ENCODE data around the gene NOL4L.

NOL4L gene

GRCh38 chr20:32560989-32561830, 23.9 kb downstream of the NOL4L start:
- no peak for DNase-seq (ENCODE audit: low spot score)

GRCh38 chr20:32560482-32560988, 24.6 kb downstream of the NOL4L start:
- DNase-seq (ENCODE audit: low spot score) = no peak

GRCh38 chr20:32559753-32560380, 25.3 kb downstream of the NOL4L start:
- DNase-seq (ENCODE audit: low spot score) = no peak

DNA sequence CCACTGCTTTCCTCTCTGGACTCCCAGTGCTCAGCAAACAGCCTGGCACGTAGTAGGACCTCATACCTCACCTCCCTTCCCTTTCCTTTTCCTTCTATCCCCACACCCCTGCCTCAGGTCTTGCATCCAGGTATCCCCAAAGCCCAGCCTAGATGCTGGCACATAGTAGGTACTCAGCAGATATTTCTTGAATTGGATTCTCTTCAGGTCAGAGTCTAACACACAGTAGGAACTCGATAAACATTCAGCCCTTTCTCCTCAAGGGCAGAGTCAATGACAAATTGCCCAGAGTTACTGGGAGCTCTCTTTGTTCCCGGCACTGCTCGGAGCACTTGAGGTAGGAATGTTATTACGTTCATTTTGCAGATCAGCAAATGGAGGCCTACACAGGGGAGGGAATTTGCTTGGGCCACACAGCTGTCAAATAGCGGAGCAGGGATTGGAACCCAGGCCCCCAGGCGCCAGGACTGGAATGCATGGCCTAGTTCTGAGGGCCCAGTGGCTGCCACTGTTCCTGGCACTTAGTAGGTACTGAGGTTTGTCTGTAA, 25.9 kb downstream of the NOL4L start:
- no peak for DNase-seq (ENCODE audit: low spot score)

DNA sequence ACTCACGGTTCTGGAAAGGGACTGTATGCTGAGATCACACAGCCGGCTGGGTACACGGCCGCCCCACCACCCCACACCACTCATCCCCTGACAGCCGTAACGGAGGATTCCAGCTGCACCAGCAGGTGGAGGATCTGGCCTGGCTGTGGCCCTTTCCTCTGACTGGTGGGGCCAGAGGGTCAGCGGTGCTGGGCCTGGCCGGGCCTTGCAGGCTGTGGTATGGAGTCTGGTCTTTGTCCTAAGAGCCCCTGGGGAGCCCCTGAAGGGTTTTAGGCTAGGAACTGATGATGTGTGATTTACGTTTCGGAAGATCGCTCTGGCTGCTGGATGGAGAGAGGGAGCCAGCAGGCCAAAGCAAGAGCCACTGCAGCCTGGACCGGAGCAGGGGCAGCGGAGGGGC, 26.6 kb downstream of the NOL4L start:
- DNase-seq (ENCODE audit: low spot score) = no peak

DNA sequence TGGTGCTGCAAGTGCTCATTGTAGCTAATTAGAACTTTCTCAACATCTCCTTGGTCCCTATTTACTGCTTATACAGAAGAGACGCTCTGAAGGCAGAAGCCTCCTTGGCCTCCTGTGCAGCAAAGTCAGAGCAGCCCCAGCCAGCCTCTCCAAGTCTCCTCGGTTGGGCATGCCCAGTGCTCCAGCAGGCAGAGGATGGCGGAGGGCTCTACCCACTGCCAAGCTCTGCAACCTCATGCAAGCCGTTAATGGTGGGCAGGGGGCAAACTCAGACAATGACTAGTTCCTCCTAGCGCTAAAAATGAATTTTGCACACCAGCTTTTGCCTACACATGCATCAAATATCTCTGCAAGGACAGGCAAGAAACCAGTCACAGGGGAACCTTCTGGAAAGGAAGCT, 27.8 kb downstream of the NOL4L start:
- DNase-seq (ENCODE audit: low spot score) = no peak

GRCh38 chr20:32556312-32557184, 28.6 kb downstream of the NOL4L start:
- no peak for DNase-seq (ENCODE audit: low spot score)

DNA sequence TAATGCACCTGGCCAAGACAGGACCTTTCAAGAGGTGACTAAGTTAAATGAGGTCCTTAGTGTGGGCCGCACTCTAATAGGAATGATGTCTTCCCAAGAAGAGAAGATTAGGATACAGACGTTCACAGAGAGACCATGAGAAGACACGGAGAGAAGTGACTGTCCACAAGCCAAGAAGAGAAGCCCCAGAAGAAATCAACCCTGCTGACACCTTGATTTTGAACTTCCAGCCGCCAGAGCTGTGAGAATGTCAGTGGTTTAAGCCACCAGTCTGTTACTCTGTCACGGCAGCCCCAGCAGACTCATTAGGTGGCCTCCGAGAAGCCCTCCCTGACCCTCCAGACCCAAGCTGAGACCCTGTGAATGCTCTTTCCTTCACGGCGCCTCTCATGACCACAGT, 29.5 kb downstream of the NOL4L start:
- DNase-seq (ENCODE audit: low spot score) = no peak

DNA sequence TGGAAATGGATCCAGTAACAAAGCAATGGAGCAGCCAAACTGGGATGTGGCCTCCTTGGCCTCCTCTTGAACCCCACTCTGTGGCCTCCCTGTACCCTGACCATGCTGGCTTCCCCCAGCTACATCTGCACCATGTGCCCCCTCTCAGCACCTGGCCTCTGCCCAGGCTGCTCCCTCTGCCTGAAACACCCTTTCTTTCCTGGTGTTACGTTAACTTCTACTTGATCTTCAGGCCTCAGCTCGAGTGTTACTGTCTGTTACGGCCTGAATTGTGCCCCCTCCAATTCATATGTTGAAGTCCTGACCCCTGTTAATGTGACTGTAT, 30.2 kb downstream of the NOL4L start:
- DNase-seq (ENCODE audit: low spot score) = no peak

- no peak for DNase-seq (ENCODE audit: low spot score)
These were observed 31.5 kb downstream of the NOL4L start for GRCh38 chr20:32553618-32554017.

GRCh38 chr20:32551693-32552092, 33.4 kb downstream of the NOL4L start:
- no peak for DNase-seq (ENCODE audit: low spot score)

DNA sequence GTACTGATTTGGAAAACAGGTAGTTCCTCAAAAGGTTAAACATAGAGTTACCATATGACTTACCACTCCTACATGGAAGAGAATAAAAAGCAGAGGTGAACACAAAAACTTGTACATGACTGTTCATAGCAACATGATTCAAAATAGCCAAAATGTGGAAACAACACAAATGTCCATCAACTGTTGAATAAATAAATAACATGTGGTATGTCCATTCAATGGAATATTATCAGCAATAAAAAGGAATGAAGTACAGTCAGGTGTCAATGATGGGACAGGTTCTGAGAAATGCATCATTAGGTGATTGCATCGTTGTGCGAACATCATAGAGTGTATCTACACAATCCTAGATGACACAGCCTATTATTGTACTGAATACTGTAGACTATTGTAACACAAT, 35.3 kb downstream of the NOL4L start:
- DNase-seq (ENCODE audit: low spot score) = no peak

DNA sequence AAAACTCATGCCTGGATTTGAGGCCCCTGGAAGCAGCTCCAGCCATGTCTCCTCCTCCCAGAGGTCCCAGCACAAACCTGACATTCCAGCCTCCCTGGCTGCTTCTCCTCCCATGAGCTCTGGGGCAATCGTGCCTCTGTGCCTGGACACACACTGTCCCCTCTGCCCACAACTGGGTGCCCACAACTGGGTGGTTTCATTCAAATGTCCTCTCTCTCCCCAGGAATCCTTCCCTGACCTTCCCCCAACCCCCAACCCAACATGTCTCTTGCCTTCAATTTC, 37.4 kb downstream of the NOL4L start:
- no peak for DNase-seq (ENCODE audit: low spot score)

DNA sequence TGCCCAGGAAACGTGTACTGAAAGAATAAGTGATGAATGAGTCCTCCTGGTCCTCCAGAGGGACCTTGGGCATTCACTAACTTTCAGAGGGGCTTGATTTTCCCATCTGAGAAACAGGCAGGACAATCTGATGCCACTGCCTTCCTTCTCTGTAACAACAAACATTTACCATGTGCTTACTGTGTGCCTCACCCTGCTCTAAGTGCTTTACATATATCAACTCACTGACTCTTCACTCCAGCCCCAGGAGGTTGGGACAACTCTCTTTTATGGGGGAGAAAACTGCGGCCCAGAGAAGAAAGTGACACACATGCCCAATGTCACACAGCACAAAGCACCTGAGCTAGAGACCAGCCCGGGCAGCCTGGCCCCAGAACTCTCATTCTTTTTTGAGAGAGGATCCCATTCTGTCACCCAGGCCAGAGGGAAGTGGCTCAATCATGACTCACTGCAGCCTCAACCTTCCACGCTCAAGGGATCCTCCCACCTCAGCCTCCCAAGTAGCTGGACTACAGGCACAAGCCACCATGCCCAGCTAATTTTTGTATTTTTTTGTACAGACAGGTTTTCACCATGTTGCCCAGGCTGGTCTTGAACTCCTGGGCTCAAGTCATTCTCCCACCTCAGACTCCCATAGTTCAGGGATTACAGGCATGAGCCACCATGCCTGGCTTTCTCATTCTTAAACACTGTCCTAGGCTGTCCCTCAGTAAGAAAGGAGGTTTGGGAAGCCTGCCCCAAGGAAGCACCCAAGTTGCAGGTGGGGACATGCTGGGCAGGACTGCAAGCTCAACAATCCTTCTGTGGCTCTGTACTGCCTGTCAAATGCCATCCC, 38.0 kb downstream of the NOL4L start:
- DNase-seq (ENCODE audit: low spot score) = no peak

DNA sequence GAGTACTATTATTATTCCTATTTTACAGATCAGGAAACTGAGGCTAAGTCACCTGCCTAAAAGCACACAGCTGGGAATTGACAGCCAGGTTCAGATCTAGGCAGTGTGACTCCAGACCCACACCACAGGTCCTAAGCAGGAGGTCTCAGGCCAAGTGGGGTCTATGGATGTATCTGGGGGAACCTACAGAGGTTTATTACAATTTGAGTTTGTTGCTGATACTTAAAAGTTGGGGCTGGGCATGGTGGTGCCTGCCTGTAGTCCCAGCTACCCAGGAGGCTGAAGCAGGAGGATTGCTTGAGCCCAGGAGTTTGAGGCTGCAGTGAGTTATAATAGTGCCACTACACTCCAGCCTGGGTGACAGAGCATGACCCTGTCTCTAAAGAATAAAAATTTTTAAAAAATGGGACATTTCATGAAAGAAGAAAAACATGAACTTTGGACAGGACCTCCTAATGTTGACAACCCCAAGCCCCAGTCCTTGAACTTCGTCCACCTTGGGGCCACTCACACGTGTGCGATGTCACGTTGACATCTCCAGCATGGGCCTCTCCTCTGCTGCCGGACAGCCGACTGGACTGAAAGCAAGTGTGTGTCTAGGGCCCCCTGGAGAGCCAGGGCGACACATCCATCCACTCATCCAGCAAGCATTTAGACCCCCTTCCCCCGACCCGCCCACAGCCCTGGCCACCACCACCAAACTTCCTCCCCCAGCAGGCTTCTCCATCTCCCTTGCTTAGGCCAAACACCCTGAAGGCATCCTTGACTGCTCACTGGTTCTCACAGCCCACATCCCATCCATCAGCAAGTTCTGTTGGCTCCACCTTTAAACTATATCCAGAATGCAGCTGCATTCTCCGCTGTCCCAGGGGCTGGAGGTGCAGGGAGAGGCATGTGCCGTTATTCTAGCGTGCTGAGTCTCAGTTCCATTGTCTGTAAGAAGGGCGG, 40.0 kb downstream of the NOL4L start:
- DNase-seq (ENCODE audit: low spot score) = no peak

DNA sequence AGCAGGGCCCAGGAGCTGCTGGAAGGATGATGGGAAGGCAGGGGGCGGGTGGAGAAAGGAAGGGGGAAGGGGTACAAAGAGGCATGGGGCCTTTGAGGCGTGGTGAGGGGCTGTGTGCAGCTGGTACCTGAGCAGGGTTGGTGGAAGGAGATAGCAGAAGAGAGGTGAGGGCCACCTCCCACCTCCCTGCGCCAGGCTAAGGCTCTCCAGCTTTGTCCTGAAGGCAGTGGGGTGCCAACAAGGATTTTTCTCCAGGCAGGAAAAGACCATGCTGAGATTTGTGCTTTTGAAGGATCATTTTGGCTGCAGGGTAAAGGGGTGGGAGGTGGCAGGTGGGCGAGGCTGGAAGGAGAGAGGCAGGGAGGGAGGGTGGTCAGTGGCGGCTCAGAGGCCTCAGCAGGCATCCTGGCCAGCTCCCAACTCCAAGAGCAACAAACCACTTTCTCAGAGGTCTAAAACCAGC, 40.8 kb downstream of the NOL4L start:
- no peak for DNase-seq (ENCODE audit: low spot score)

- DNase-seq (ENCODE audit: low spot score) = no peak
These were observed 41.4 kb downstream of the NOL4L start for GRCh38 chr20:32543570-32544259.

- no peak for DNase-seq (ENCODE audit: low spot score)
These were observed 42.9 kb downstream of the NOL4L start for GRCh38 chr20:32542259-32542615.

GRCh38 chr20:32541323-32542258, 43.5 kb downstream of the NOL4L start:
- peak; percentile 76 for DNase-seq (ENCODE audit: low spot score)

All from globus pallidus (tissue), 1 donor.